HG02763 (cell line): Measurements from ENCODE around the gene C4orf46.

Experiments
- ATAC-seq: cut with Tn5 transposase; IDR thresholded peaks from one replicate; pipeline ENCODE4 v1.9.1; 2021; ENCODE audit warnings: mild to moderate bottlenecking, moderate library complexity; ENCODE audit not compliant: unreplicated experiment

C4orf46 gene

DNA sequence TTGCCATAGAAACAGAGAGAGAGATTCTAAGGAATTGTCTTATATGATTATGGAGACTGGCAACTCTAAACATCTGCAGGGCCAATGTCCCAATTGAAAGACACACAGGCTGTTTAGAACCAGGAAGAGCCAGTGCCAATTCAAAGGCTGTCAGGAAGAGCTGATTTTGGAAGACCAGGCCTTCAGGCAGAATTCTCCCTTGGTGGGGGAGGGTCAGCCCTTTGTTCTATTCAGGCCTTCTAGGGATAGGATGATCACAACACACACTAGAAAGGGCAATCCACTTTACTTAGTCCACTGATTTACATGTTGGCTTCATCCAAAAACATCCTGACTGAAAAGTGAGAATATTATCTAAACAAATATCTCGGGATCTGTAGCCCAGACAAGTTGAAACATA, 15.2 kb downstream of the C4orf46 start:
- no peak for ATAC-seq

DNA sequence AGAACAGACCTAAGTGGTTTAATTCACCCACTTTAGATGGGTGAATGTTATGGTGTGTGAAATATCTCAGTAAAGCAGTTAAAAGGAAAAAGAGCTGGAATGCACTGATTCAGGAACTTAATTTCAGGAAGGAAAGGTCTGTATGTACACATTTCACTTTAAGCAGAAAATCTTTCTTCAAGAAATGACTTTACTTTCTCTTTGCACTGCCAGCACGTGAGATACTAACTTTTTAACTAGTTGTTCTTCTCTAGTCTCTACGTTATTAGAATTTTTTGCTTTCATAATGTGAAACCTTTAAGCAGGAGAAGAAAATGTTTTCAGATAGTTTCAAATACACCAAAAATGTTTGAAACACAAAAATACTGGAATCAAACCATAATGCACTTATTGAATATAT, 18.8 kb downstream of the C4orf46 start:
- no peak for ATAC-seq

DNA sequence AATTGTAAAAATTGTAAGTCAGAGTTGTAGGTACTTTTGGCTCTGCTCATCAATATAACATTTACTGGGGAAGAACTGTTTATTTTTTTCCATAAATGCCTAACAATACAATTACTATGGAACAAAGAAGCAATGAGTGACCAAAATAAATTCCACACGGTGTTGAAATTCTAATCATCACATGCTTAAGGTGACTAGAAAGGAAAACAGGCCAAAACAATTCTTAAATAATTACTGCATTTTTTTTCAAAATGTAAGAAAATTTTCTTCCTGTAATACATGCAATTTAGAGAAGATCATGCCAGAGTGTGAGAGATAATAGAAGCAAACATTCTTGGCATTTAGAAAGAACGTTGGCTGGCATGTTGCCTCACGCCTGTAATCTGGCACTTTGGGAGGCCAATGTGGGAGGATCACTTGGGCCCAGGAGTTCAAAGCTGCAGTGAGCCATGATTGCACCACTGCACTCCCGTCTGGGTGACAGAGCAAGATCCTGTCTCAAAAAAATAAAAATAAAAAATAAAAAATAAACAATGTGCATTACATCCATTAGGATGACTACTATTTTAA, 22.5 kb downstream of the C4orf46 start:
- no peak for ATAC-seq

DNA sequence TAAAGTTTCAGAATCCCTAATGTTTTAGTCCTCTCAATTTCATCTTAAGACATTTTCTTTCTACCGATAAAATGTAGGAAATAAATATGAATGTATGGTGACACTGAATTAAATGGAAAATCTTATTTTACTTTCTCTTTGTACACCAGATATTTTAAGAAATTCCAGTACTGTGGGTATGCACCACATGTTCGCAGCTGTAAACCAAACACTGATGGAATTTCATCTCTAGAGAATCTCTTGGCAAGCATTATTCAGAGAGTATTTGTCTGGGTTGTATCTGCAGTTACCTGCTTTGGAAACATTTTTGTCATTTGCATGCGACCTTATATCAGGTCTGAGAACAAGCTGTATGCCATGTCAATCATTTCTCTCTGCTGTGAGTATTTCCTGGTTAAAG, 26.9 kb downstream of the C4orf46 start:
- ATAC-seq = no peak

DNA sequence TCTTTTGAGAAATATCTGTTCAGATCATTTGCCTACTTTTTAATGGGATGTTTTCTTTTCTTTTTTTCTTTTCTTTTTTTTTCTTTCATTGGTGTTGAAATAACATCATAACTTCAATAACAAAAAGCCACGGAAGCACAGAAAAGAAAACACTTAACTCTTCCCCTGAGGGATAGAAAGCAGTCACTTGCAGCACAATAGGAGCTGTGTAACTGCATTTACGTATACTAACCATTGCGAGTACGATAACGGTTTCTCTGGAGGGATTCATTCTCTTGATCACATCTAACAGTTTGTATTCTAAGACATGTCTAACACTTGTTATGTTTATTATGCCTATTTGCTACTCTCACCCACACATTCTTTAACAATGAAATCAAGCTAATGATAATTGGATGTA, 27.3 kb downstream of the C4orf46 start:
- ATAC-seq = no peak

DNA sequence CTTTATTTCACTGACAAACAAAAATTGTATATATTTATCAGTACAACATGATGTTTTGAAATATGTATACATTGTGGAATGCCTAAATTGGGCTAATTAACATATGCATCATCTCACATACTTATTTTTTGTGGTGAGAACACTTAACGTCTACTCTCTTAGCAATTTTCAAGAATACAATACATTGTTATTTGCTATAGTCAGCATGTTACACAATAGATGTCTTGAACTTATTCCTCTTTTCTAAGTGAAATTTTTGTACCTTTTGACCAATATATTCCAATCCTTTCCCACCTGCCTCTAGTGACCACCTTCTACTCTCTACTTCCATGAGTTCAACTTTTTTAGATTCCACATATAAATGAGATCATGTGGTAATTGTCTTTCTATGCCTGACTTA, 35.1 kb downstream of the C4orf46 start:
- ATAC-seq = no peak

DNA sequence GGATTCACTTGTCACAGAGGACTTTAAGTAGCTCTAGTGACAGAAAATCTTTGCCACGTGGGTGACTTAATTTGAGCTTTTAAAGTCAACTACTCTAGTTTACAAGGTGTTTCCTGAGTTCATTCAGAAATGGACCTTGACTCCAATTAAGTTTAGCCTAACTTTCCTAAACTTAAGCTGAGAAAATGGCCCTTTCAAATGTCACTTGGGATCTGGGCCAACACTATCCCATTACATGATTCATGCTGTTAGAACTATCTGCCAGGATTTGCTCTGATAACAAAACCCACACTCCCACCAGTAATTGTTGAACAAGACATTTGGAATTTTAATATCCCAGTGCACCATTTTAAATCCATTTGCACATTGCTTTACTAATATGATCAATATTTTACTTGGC, 40.8 kb downstream of the C4orf46 start:
- ATAC-seq = no peak

DNA sequence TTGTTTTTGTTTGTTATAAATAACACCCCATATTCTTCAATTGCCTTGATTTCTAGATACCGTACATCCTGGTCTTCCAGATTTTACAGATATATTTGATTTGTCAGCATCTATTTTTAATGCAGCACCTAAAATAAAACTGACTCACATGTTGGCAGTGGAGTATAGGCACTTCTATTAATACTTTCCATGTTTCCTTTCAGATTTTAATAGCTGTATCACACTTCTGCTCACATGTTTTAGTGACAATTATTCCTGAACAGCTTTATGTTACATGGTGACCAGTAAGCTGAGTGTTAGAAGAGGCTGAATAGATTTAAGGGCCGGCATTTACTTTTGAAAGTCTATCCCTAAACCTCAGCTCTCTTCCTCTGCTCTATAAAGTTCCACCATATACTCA, 46.1 kb downstream of the C4orf46 start:
- ATAC-seq = no peak

DNA sequence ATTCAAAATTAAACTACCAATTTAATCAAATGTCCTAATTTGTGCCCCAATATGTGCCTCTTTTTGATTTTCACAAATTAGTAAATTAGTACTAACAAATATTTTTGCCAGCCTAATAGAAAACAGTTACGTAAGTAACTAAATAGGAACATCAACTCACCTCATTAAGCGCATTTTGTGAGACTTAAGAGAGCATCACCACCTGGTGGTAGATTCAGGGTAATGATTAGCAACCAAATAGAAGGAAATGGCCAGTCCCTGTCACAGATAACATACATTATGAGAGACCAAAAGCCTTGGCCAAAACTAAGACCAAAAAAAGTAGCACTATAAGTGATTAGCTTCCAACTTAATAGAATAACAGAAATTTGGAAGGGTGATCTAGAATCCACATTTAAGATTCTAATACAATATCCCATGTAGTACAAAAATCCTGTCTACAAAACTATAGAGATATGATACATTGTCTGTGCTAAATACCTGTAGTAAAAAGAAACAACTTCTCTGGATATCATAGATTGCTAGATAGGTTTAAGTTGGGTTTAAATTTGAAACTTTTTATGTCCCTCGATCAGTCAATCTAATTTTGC, 46.7 kb downstream of the C4orf46 start:
- peak; percentile 94 for ATAC-seq

DNA sequence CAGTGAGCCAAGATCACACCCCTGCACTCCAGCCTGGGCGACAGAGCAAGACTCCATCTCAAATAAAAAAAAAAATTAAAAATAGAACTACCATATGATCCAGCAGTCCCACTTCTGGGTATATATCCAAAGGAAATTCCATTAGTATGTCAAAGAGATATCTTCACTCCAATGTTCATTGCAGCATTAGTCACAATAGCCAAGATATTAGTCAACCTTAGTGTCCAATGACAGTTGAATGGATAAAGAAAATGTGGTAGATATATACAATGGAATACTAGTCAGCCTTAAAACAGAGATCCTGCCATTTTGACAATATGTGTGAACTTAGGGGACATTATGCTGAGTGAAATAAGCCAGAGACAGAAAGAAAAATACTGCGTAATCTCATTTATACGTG, 49.4 kb downstream of the C4orf46 start:
- no peak for ATAC-seq

DNA sequence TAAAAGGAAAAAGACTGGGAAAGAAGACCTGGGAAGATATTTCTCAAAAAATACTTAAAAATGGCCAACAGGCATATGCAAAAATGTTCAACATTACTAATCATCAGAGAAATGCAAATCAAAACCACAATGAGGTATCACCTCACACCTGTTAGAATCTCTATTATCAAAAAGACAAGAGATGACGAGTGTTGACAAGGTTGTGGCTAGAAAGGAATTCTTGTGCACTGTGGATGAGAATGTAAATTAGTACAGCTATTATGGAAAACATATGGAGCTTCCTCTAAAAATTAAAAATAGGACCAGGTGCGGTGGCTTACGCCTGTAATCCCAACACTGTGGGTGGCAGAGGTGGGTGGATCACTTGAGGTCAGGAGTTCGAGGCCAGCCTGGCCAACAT, 50.0 kb downstream of the C4orf46 start:
- no peak for ATAC-seq

DNA sequence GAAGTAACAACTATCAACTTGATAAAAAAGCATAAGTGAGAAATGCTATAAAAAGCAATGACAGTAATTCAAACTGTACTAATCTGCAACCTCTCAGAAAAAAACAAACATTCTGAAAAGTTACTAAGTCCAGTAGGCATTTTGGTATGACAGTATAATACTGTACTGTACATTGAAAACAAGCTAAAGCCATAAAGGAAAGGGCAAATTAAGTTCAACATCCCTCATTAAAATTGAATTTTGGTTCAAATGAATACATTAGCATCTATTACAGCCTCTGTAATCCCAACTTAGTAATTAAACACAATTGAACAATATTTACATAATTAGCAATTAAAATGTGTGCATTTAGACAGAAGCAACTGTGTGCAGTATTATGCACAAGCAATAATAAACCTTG, 53.7 kb downstream of the C4orf46 start:
- ATAC-seq = no peak
